ENCODE measurements around the gene EMC9.

GRCh38 chr14:24156840-24157239, 15.4 kb upstream of the EMC9 start:
- TF ChIP-seq POLR2A (IDR thresholded peaks at IDR 0.05; ENCODE audit: low read depth, low read length) (no peak), TAF1 (IDR thresholded peaks at IDR 0.05; ENCODE audit: low read depth, low read length) (no peak), SPI1 (IDR thresholded peaks at IDR 0.05; ENCODE audit: low read depth, low read length) (no peak), PAX5 (IDR thresholded peaks at IDR 0.05; ENCODE audit: insufficient read depth, low read length, severe bottlenecking) (no peak), POLR2AphosphoS5 (IDR thresholded peaks at IDR 0.05; ENCODE audit: low read depth, low read length) (no peak), POU2F2 (IDR thresholded peaks at IDR 0.05; ENCODE audit: low read depth, low read length) (no peak)

Measured in GM12891 (cell line).